GM12878 (cell line): ENCODE measurements around the gene RUFY4. TPM values are rescaled to one million over a fixed set of nuclear protein-coding genes. Genes with fewer than 3 reads are reported as not detected.

Source experiments
- BACH1 ChIP-seq: fragments of 450-650 bp; IDR thresholded peaks from 2 replicates; pipeline ENCODE4 v1.6.1; 2017; ENCODE audit warnings: mild to moderate bottlenecking, borderline replicate concordance
- BCLAF1 ChIP-seq: fragments of 450-650 bp; IDR thresholded peaks from 2 replicates; pipeline ENCODE4 v1.6.1; 2017; ENCODE audit warnings: antibody characterized with exemption, mild to moderate bottlenecking, moderate library complexity
- MEF2A ChIP-seq: IDR thresholded peaks from 2 replicates; pipeline ENCODE4 v1.6.1; 2011; ENCODE audit warnings: low read depth, mild to moderate bottlenecking, low read length, moderate library complexity; ENCODE audit not compliant: insufficient read depth
- NFYA ChIP-seq: IDR thresholded peaks from 2 replicates; pipeline ENCODE4 v1.6.1; 2011; ENCODE audit warnings: low read depth, mild to moderate bottlenecking, low read length, improper control_type of control experiment, borderline replicate concordance
- NRF1 ChIP-seq: conservative IDR thresholded peaks from 2 replicates; pipeline ENCODE4 v1.6.1; 2011; ENCODE audit warnings: mild to moderate bottlenecking, low read depth, low read length, improper control_type of control experiment
- PAX8 ChIP-seq: fragments of 450-650 bp; IDR thresholded peaks from 2 replicates; pipeline ENCODE4 v1.6.1; 2017; ENCODE audit warnings: mild to moderate bottlenecking, moderate library complexity
- RAD21 ChIP-seq: IDR thresholded peaks from 2 replicates; pipeline ENCODE4 v1.6.1; 2011; ENCODE audit warnings: mild to moderate bottlenecking, low read depth, low read length, moderate library complexity; ENCODE audit not compliant: insufficient read depth
- SP1 ChIP-seq: IDR thresholded peaks from one replicate; pipeline ENCODE4 v1.6.1; 2011; ENCODE audit warnings: low read depth, low read length
- TCF12 ChIP-seq: IDR thresholded peaks from 2 replicates; pipeline ENCODE4 v1.6.1; 2011; ENCODE audit warnings: low read depth, mild to moderate bottlenecking, low read length
- ZNF217 ChIP-seq: fragments of 450-650 bp; IDR thresholded peaks from 2 replicates; pipeline ENCODE4 v1.6.1; 2017; ENCODE audit warnings: antibody characterized with exemption, mild to moderate bottlenecking
- polyA plus RNA-seq, 11 experiments: library from polyadenylated mRNA; depleted of rRNA in 4 of 11; unstranded in 6 of 11; stranded (reverse) in 5 of 11; fragments of >200 nt; fragmentation: Nextera tagmentation in 4 of 11; fragmentation: Illumina TruSeq in 1 of 11; extraction: Ambion mirVana in 4 of 11; extraction: Trizol in 1 of 11; gene quantifications; 1 replicate in 1 of 11; 2 replicates in 10 of 11; pipeline versions ENCODE4 v1.2.1 to v1.2.3, GENCODE V29; 2011 to 2016; ENCODE audit warnings: inconsistent platforms in 2 of 11, missing spikeins in 2 of 11, low read depth in 1 of 11
- total RNA-seq, 4 experiments: library from RNA; depleted of rRNA in 3 of 4; stranded (reverse); fragments of >200 nt in 3 of 4; fragmentation: Illumina TruSeq in 1 of 4; extraction: Trizol in 1 of 4; gene quantifications; 2 replicates each; pipeline versions ENCODE4 v1.2.1 to v1.2.3, GENCODE V29; 2013 to 2021

Gene RUFY4
- total and polyA plus RNA-seq, 10 of the 15 experiments (the other 5 are each of a cell fraction or from before 2014, with no cell fraction given): 0.05 to 2.7 (median 0.90) TPM

DNA sequence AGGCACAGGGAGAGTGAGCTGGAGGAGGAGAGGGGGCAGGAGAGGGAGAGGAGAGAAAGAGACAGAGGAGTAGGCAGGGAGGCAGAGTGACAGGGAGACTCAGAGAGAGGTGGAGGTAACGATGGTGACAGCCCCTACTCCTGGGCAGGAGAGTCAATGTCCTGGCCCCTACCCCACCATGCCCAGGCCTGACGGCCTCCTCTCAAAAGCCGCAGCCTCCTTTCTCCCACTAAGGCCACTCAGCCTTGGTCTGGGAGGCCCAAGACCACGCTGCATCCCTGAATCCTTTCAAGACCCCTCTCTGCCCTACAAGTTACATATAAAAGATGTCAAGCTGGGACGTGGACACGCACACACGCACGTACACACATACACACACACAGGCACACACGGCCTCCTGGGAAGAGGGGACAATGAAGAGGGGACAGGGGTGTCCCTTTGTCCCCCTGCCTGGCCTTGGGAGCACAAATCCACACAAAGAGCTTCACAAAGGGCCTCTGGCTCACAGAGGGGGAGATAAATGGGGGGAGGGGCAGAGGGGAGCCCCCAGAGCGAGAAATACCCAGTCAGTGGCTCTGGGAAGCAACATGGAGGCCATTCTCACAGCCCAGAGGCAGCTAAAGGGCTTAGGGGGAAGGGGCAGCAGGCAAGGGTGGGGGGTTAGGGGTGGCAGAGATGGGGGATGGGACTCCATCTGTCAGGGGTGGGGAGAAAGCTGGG lies 46.8 kb upstream of the RUFY4 start (continued):
- TF ChIP-seq NFYA (no peak), NRF1 (no peak), RAD21 (no peak), PAX8 (no peak), BACH1 (no peak), SP1 (no peak), MEF2A (no peak), TCF12 (no peak), ZNF217 (no peak), BCLAF1 (no peak)
